Fibroblast of pulmonary artery (primary cell): Measurements from ENCODE around the gene FBXW11.
A peak's percentile ranks its signal among the peaks of the same experiment; 100 is the strongest.

Experiments
- DNase-seq: peaks from one replicate; pipeline ENCODE4 v3.0.0-alpha.2; 2010; ENCODE audit warnings: low read depth
- H3K4me3 ChIP-seq: replicated peaks from 2 replicates; pipeline ENCODE4 v1.5.1; 2011; ENCODE audit warnings: low read depth, mild to moderate bottlenecking, control low read depth, low read length, moderate library complexity
- CTCF ChIP-seq: IDR thresholded peaks from 2 replicates; pipeline ENCODE4 v1.5.1; 2011; ENCODE audit warnings: mild to moderate bottlenecking, control low read depth, low read length, inconsistent platforms; ENCODE audit errors: missing control alignments

The FBXW11 gene

DNA sequence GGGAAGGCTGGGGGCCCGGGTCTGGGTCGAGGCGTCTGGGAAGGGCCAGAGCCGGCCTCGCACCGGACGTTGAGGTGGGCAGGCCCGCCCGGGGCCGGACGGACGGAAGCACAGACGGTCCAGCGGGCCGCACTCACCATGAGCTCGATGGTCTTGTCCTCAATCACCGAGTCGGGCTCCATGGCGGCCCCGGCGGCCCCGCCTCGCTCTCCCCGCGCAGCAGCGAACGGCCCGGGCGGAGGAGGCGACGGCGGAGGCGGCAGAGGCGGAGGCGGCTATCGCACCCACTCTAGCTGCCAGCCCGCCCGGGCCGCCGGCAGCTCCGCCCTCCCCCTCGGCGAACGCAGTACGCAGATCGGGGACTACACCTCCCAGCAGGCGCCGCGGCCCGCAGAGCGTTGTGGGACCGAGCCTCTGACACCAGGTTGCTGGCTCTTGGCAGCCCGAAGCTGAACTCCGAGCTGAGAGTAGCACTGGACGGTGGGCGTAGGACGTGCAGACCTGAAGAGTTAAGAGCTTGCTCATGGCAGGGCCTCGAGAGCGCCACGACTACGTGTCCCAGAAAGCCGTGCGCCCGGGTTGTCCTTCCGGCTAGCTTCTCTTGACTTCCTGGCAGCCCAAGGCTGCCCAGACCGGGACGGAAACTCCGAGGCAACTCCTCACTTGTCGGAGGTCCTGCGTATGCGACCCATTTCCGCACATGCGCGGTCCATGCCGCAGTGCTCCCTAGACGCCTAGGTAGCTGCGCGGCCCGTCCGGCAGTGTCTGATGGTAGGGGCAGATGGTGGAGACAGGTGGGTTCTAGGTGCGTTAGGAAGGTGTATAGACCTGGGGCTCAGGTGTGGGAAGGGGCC is at the start of gene FBXW11:
Gene FBXW11, minus strand, starts transcription at position 318 of the 854 bp plus-strand sequence. Its CDS starts 136 bp downstream, at position 182.
- no peak for TF ChIP-seq CTCF
- DNase-seq, result peak; percentile 96
- peak within 1 kb of the TSS; percentile 96 for H3K4me3 ChIP-seq

DNA sequence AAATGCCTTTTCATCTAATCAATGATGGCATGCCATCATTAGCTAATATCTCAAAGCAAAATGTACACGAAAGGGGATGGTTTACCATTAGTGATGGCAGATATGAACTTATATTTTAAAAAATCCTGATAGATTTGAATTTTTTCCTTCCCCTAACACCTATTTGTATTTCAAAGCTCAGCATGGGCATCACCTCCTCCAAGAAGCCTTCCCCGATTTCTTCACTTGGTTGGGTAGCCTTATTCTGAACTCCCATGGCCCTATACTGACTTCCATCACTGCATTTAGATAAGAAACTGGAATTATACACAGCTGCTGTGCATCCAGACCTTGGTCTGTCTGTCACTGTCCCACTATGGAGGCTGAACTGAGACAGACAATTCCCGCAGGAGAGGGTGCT is 49.6 kb upstream of the FBXW11 start:
- TF ChIP-seq CTCF, result no peak
- DNase-seq, result no peak
- no peak overlapping the region for H3K4me3 ChIP-seq

DNA sequence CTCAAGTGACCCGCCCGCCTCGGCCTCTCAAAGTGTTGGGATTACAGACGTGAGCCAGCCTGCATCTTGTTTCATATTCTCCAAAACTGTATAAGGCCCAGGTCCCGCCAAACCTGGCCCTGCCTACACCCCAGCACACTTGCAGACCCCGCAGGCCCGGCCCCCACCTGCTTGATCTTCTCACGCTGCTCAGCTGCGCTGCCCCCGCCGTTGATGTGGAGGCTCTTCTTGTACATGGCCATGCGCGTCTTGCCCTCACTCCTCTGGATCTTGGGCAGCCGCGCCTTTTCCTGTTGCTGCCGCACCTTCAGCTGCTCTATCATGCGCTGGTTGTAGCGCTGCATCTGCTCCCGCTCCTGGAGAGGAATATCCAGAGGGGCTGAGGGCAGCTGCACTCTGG is 49.0 kb upstream of the FBXW11 start:
- TF ChIP-seq CTCF, result no peak

DNA sequence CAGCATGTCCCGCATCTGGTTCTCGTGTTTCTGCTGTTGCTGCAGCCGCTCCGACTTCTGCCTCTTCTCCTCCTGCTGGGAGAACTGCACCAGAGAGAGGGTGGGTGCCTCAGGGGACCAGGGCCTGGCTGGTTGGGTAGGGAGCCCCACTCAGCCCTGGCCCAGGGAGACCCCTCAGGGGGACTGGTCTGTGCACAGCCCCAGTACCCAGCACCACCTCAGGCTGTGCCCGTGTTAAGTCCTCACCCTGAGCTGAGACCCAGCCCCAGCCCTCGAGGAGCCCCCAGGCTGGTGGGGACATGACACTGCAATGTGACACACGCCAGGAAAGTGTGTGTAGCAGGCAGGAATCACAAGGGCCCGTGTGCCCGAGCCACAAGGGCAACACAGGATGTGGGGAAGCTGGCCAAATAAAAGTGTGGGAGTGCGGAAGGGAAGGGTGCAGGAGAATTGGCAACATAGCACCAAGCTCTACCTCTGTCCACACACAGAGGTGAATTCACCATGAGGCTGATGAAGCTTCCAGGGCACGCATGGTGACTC is 48.2 kb upstream of the FBXW11 start:
- TF ChIP-seq CTCF, result no peak
- DNase-seq, result no peak
- no peak overlapping the region for H3K4me3 ChIP-seq

More for the DNA sequence above, 49.0 kb upstream of the FBXW11 start:
- no peak for DNase-seq
- no peak overlapping the region for H3K4me3 ChIP-seq

DNA sequence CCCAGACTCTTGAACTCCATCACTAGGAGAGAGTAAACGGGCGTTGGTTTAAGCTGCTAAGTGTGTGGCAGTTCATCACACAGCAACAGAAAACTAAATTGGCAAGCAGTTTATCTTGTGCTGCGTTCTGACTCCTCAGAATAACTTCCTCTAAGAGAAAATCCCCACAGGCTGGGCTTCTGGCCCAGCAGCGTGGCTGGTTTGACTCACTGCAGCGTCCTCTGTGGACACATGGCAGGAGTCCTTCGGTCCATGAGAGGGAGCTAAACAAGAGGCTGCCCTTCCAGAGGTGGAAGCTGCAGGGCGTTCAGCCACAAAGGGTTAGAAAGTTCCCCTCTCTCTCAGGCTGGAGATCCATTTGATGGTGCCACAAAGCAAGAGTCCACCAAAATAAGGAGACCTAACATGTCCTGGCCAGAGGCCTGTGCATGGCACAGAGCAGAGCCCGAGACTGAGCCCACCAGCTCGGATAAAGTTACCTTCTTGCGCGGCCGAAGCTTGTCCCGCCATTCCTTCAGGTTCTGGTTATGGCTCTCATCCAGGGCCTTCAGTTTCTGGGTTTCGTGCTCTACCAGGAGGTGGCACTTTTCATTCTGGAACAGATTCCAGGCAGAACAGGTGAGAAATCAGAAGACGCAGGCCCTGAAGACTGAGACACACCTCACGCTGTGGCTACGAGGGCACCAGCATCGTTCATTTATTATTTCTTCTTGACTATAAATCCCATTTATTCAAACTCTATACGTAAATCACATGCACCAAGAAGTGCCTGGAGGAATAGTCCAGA is 46.2 kb upstream of the FBXW11 start:
- peak; percentile 92 for DNase-seq
- H3K4me3 ChIP-seq, result no peak overlapping the region
- TF ChIP-seq CTCF, result peak; percentile 67

GRCh38 chr5:172051643-172052339 is 45.4 kb upstream of the FBXW11 start:
- no peak for TF ChIP-seq CTCF
- no peak for DNase-seq
- H3K4me3 ChIP-seq, result no peak overlapping the region
